ENCODE results near the gene FERMT1. TPM values are rescaled to one million over a fixed set of nuclear protein-coding genes. Genes with fewer than 3 reads are reported as not detected.

Gene FERMT1
- polyA plus RNA-seq, 3 donors, result not detected

DNA sequence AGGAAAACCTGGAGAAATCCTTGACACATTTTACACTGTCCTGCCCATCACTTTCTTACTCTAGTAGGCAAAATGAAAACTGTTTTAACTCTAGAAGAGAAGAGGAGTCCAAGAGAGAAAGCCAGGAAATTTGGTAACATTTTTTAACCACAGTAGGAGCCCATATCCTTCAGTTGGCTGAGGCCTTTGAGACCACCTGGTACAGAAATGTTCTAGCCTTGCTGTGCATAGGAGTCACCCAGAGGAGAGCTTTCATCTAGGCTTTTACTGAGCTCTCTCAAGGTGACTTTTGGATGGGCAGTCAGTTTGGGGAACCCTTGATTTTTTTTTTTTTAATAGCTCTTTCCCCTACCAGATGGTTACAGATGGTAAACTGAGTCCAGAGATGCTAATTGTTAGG lies 94.0 kb downstream of the FERMT1 start:
- H3K9me3 ChIP-seq (replicated peaks in 1 of 2; ENCODE audit: control insufficient read depth in 1 of 2, insufficient read depth in 1 of 2, low read length in 2 of 2), result no peaks in the 10 kb centered on the region
- Mint-ChIP-seq H3K36me3 (peaks cover 53 to 82% of the 10 kb centered on the region in 2 donors), H3K27ac (no peak overlapping the region), H3K9me3 (peaks cover 0 to 2% (median 0%) of the 10 kb centered on the region in 7 donors), H3K4me3 (no peak overlapping the region), H3K4me1 (peaks cover 12% of the 10 kb centered on the region), H3K27me3 (ENCODE audit: low read depth in 3 of 3) (peaks cover 0 to 1% (median 0%) of the 10 kb centered on the region in 3 donors)
- TF ChIP-seq, protein P1, sequence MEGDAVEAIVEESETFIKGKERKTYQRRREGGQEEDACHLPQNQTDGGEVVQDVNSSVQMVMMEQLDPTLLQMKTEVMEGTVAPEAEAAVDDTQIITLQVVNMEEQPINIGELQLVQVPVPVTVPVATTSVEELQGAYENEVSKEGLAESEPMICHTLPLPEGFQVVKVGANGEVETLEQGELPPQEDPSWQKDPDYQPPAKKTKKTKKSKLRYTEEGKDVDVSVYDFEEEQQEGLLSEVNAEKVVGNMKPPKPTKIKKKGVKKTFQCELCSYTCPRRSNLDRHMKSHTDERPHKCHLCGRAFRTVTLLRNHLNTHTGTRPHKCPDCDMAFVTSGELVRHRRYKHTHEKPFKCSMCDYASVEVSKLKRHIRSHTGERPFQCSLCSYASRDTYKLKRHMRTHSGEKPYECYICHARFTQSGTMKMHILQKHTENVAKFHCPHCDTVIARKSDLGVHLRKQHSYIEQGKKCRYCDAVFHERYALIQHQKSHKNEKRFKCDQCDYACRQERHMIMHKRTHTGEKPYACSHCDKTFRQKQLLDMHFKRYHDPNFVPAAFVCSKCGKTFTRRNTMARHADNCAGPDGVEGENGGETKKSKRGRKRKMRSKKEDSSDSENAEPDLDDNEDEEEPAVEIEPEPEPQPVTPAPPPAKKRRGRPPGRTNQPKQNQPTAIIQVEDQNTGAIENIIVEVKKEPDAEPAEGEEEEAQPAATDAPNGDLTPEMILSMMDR (IDR thresholded peaks at IDR 0.05), result no peak
- H3K36me3 ChIP-seq (replicated peaks in 1 of 2; ENCODE audit: control insufficient read depth in 1 of 2, insufficient read depth in 2 of 2, low read length in 2 of 2), result peaks cover 40 to 89% of the 10 kb centered on the region in 2 donors
- H4K20me1 ChIP-seq (ENCODE audit: insufficient read depth, low read length), result peaks cover 50% of the 10 kb centered on the region
- no peak overlapping the region for H3K4me3 ChIP-seq (replicated peaks in 1 of 3; ENCODE audit: low read depth in 2 of 3, low read length in 3 of 3)
- H2AFZ ChIP-seq (ENCODE audit: insufficient read depth, low read depth, low read length, poor library complexity, severe bottlenecking), result no peak overlapping the region
- no peak overlapping the region for H3K27ac ChIP-seq (ENCODE audit: low read depth in 1 of 2, low read length in 2 of 2)
- H3K9ac ChIP-seq (ENCODE audit: insufficient read depth, low read length, poor library complexity, severe bottlenecking), result no peak overlapping the region
- H3K4me2 ChIP-seq (replicated peaks; ENCODE audit: extremely low read depth, low read length, poor library complexity, severe bottlenecking), result no peak overlapping the region
- H3K4me1 ChIP-seq (ENCODE audit: control insufficient read depth in 1 of 2, insufficient read depth in 2 of 2, low read length in 2 of 2), result no peaks in the 10 kb centered on the region
- intact Hi-C loops (cut with micrococcal nuclease), result no loop called here
- no peak for DNase-seq
- no peaks in the 10 kb centered on the region for H3K27me3 ChIP-seq (ENCODE audit: control insufficient read depth in 2 of 2, insufficient read depth in 2 of 2, low read length in 2 of 2)
- peaks cover 33% of the 10 kb centered on the region for H3K79me2 ChIP-seq (ENCODE audit: insufficient read depth, low read length)

DNA sequence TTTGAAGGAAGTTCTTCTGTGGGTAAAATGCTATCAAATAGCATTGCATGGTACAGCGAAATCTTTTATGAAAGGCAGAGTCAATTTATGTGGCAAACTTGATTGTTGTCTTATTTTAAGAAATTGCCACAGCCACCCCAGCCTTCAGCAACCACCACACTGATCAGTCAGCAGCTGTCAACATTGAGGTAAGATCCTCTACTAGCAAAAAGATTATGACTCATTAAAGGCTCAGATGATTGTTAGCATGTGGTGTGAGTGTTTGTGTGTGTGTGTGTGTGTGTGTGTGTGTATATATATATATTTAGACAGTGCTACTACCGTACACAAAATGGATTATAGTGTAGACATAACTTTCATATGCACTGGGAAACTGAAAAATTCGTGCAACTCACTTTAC lies 96.8 kb downstream of the FERMT1 start:
- H3K4me1 Mint-ChIP-seq, result peaks cover 5% of the 10 kb centered on the region
- peaks cover 58 to 85% of the 10 kb centered on the region in 2 donors for H3K36me3 Mint-ChIP-seq
- peaks cover 0 to 2% (median 0%) of the 10 kb centered on the region in 7 donors for H3K9me3 Mint-ChIP-seq
- no peak for DNase-seq
- no peaks in the 10 kb centered on the region for H3K27me3 ChIP-seq (ENCODE audit: control insufficient read depth in 2 of 2, insufficient read depth in 2 of 2, low read length in 2 of 2)
- no peak overlapping the region for H3K4me3 ChIP-seq (replicated peaks in 1 of 3; ENCODE audit: low read depth in 2 of 3, low read length in 3 of 3)
- no peak overlapping the region for H3K4me2 ChIP-seq (replicated peaks; ENCODE audit: extremely low read depth, low read length, poor library complexity, severe bottlenecking)
- H2AFZ ChIP-seq (ENCODE audit: insufficient read depth, low read depth, low read length, poor library complexity, severe bottlenecking), result no peak overlapping the region
- no peak overlapping the region for H3K27ac Mint-ChIP-seq
- H3K9ac ChIP-seq (ENCODE audit: insufficient read depth, low read length, poor library complexity, severe bottlenecking), result no peak overlapping the region
- H3K4me1 ChIP-seq (ENCODE audit: control insufficient read depth in 1 of 2, insufficient read depth in 2 of 2, low read length in 2 of 2), result no peaks in the 10 kb centered on the region
- peaks cover 37 to 85% of the 10 kb centered on the region in 2 donors for H3K36me3 ChIP-seq (replicated peaks in 1 of 2; ENCODE audit: control insufficient read depth in 1 of 2, insufficient read depth in 2 of 2, low read length in 2 of 2)
- H3K9me3 ChIP-seq (replicated peaks in 1 of 2; ENCODE audit: control insufficient read depth in 1 of 2, insufficient read depth in 1 of 2, low read length in 2 of 2), result no peaks in the 10 kb centered on the region
- peaks cover 50% of the 10 kb centered on the region for H4K20me1 ChIP-seq (ENCODE audit: insufficient read depth, low read length)
- H3K27ac ChIP-seq (ENCODE audit: low read depth in 1 of 2, low read length in 2 of 2), result no peak overlapping the region
- intact Hi-C loops (cut with micrococcal nuclease), result no loop called here
- WGBS (ENCODE audit: insufficient coverage), result no CpG with 5 or more reads among the region's 3 CpGs
- H3K79me2 ChIP-seq (ENCODE audit: insufficient read depth, low read length), result peaks cover 57% of the 10 kb centered on the region
- H3K4me3 Mint-ChIP-seq, result no peak overlapping the region
- peaks cover 0 to 2% (median 0%) of the 10 kb centered on the region in 3 donors for H3K27me3 Mint-ChIP-seq (ENCODE audit: low read depth in 3 of 3)
- TF ChIP-seq, protein P1 (IDR thresholded peaks at IDR 0.05), result no peak

Other genes starting within 250 kb of the FERMT1 start
- gene CHGB, start 211.5 kb downstream of the FERMT1 start, polyA plus RNA-seq, result not detected
- gene TRMT6, start 172.5 kb downstream of the FERMT1 start, polyA plus RNA-seq, result 10 to 100 TPM in 2 of 3 donors, 1 to 10 TPM in 1; 9.3 to 11.0 (median 10.6) TPM
- gene MCM8, start 172.4 kb downstream of the FERMT1 start, polyA plus RNA-seq, result under 1 TPM; 0.07 to 0.51 (median 0.18) TPM
- gene CRLS1, start 116.9 kb downstream of the FERMT1 start, polyA plus RNA-seq, result 10 to 100 TPM; 33.2 to 55.4 (median 37.2) TPM
- not detected for gene LRRN4, start 69.0 kb downstream of the FERMT1 start, polyA plus RNA-seq